Retinal pigment epithelial cell (primary cell): Measurements from ENCODE around the gene CYB561D1.

Source experiments
- DNase-seq: peaks from one replicate; pipeline ENCODE4 v3.0.0-alpha.2; 2010; ENCODE audit warnings: low read depth
- H3K4me3 ChIP-seq: 2 replicates; pipeline ENCODE4 v1.5.1; 2011; ENCODE audit warnings: mild to moderate bottlenecking, low read length, control low read depth, moderate library complexity
- CTCF ChIP-seq: conservative IDR thresholded peaks from 2 replicates; pipeline ENCODE4 v1.5.1; 2011; ENCODE audit warnings: low read depth, low read length, control low read depth, inconsistent platforms

Gene CYB561D1

GRCh38 chr1:109487261-109487660, 6.6 kb upstream of the CYB561D1 start:
- no peak overlapping the region for H3K4me3 ChIP-seq
- no peak for TF ChIP-seq CTCF
- DNase-seq, result no peak

- peak; percentile 24 for TF ChIP-seq CTCF
- no peak for DNase-seq
These were observed 5.7 kb upstream of the CYB561D1 start for GRCh38 chr1:109488201-109488600.

GRCh38 chr1:109488696-109489095, 5.2 kb upstream of the CYB561D1 start:
- TF ChIP-seq CTCF, result no peak
- DNase-seq, result no peak
- no peak overlapping the region for H3K4me3 ChIP-seq

More at GRCh38 chr1:109488201-109488600, 5.7 kb upstream of the CYB561D1 start:
- H3K4me3 ChIP-seq, result no peak overlapping the region

- H3K4me3 ChIP-seq, result no peak overlapping the region
- TF ChIP-seq CTCF, result peak; percentile 95
- DNase-seq, result no peak
These were observed 3.6 kb upstream of the CYB561D1 start for GRCh38 chr1:109490029-109490933.

- TF ChIP-seq CTCF, result no peak
- DNase-seq, result no peak
- H3K4me3 ChIP-seq, result no peak overlapping the region
These were observed 3.0 kb upstream of the CYB561D1 start for GRCh38 chr1:109490934-109491302.

DNA sequence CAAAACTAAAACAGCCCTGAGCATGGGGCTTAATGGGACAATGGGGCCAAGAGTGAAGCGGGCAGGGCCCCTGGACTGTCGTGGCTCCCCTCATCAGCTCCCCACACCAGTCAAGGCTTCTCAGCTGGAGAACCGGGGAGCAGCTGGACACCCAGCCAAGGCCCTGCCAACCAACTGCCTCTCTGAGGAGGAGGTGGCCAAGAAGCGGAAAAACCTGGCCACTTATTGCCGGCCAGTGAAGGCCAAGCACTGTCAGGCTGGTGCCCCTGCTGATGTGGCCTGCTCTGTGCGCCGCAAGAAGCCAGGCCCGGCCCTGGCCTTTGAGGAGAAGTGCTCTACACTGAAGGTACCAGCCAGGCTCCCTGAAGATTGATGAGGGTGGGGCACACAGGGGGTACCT, 2.5 kb upstream of the CYB561D1 start:
- H3K4me3 ChIP-seq, result no peak overlapping the region
- DNase-seq, result no peak
- no peak for TF ChIP-seq CTCF

DNA sequence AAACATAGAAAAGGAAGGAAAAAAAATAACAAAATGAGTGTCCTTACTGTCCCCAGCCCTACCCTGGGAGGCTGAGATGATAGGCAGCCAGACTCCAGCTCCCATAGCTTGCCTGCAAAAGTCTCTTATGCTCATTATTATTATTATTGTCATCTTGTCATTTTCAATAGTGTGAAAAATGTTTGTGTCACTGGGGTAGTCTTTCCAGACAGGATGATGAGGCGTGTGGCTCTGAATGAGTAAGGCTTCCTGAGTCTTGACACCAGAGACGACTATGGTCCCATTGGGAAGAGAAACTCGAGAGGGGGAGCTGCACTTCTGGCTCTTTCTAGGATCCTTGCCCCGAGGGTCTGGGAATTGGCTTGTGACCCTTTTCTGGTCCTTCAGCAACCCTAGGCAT, 1.1 kb upstream of the CYB561D1 start:
- no peak for DNase-seq
- no peak overlapping the region for H3K4me3 ChIP-seq
- TF ChIP-seq CTCF, result no peak
